C4-2B (cell line): Measurements from ENCODE around the gene CAPN9.

Source experiments
- ZFX ChIP-seq: fragments of 450-650 bp; IDR thresholded peaks from 2 replicates; pipeline ENCODE4 v1.6.1; 2017
- TF ChIP-seq, protein P1 (sequence below): fragments of 450-650 bp; conservative IDR thresholded peaks from 2 replicates; pipeline ENCODE4 v1.5.1; 2017; ENCODE audit warnings: mild to moderate bottlenecking

GRCh38 chr1:230735447-230735846 is 11.7 kb upstream of the CAPN9 start:
- TF ChIP-seq, protein P1, sequence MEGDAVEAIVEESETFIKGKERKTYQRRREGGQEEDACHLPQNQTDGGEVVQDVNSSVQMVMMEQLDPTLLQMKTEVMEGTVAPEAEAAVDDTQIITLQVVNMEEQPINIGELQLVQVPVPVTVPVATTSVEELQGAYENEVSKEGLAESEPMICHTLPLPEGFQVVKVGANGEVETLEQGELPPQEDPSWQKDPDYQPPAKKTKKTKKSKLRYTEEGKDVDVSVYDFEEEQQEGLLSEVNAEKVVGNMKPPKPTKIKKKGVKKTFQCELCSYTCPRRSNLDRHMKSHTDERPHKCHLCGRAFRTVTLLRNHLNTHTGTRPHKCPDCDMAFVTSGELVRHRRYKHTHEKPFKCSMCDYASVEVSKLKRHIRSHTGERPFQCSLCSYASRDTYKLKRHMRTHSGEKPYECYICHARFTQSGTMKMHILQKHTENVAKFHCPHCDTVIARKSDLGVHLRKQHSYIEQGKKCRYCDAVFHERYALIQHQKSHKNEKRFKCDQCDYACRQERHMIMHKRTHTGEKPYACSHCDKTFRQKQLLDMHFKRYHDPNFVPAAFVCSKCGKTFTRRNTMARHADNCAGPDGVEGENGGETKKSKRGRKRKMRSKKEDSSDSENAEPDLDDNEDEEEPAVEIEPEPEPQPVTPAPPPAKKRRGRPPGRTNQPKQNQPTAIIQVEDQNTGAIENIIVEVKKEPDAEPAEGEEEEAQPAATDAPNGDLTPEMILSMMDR, result no peak
- no peak for TF ChIP-seq ZFX
